Measurements from ENCODE around the gene PCCA. TPM values are rescaled to one million over a fixed set of nuclear protein-coding genes. Genes with fewer than 3 reads are reported as not detected.
"Not testable (repeated sequence)": the region's sequence is repeated elsewhere in the genome, so short reads cannot be mapped to it uniquely, and the experiment has no call there.

PCCA gene
- total RNA-seq, 1 donor from 2014 or later, result 15.7 TPM

DNA sequence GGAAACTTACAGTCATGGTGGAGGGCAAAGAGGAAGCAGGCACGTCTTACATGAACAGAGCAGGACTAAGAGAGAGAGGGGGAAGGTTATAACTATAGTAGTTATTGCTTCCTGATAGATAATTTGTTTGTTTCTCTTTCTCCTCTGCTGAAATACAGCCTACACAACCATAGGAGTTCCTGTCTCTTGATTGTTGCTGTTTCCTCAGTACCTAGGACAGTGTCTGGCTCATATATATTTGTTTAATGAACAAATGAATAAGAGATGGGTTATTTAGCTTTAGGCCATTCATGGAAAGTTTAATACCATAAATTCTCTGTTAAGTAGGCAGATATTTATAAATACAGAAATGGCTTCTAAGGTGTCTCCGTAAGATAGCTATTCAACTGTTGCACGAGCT is 95.2 kb downstream of the PCCA start:
- intact Hi-C loops (cut with micrococcal nuclease), result no loop called here

DNA sequence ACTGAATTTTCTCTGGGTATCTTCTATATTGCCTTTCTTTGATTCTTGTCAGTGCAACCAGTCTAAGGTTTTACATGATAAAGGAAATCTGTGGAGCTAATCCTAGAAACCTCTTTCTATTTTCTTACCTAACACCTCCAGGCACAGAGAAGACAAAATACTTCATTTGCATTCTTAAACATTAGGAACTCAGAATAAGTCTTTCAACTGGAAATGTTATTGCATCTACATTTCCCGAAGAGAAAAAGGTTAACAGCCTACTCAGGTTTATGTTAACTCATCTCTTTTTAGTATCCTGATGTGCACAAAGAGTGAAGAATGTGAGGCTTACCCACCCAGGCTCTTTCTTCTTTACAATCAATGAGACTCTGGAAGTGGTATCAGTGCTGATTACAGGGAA is 106.7 kb downstream of the PCCA start:
- intact Hi-C loops (cut with micrococcal nuclease), result no loop called here

DNA sequence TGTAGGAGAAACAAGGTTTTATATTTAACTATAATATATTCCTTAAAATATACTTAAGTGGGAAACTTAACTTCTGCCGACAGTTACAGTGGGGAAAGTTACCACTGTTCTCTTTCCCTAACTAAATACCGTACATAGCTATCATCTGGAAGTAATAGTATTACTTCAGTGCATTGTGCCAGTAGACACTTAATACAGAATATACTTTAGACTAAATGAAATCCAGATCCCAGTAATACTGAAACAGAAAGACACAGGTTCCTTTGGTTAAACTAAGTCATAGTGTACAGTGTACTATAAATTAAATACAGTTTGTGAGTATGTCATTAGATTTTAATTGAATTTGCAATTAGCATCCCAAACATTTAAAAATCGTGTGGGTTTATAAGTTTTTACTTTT is 107.5 kb downstream of the PCCA start:
- intact Hi-C loops (cut with micrococcal nuclease), result no loop called here

DNA sequence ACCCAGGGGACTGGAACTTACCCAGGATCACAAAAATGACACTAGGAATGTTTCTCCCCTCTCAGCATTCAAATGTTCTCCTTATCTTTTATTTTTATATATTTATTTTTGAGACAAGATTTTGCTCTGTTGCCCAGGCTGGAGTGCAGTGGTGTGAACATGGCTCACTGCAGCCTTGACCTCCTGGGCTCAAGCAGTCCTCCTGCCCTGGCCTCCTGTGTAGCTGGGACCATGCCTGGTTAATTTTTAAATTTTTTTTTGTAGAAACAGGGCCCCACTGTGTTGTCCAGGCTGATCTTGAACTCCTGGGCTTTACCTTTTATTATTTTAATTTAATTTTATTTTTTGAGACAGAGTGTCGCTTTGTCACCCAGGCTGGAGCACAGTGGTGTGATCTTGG is 108.2 kb downstream of the PCCA start:
- intact Hi-C loops (cut with micrococcal nuclease), result no loop called here

DNA sequence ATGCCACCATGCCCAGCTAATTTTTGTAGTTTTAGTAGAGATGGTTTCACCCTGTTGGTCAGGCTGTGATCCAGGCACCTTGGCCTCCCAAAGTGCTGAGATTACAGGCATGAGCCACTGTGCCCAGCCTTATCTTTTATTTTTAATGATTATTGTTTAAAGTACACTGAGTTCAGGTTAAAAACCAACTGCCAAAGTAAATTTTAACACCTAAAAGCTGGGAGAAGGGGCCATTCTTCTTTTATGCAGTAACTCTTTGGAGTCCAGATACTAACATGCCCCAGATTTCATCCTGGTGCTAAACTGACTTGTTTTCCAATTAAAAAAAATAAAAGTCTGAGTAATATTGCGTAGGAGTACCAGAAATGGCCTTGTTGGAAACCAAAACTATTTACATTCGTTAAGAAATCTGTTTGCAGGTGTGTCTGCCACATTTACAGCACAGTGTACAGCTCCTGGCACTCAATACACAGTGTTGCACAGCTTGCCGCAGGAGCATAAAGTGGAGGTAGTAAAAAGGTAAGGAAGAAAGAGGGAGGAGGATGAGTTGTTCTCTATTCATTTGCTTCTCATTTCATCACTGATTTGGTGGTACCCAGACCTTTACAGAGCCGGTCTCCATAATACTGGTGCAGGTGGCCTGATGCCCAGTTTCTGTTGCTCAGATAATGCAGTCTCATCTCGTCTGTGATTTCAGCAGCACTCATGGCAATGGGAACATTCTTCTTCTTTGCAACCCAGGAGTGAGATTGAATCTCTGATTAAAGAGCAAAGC is 108.9 kb downstream of the PCCA start:
- intact Hi-C loops (cut with micrococcal nuclease), result no loop called here

DNA sequence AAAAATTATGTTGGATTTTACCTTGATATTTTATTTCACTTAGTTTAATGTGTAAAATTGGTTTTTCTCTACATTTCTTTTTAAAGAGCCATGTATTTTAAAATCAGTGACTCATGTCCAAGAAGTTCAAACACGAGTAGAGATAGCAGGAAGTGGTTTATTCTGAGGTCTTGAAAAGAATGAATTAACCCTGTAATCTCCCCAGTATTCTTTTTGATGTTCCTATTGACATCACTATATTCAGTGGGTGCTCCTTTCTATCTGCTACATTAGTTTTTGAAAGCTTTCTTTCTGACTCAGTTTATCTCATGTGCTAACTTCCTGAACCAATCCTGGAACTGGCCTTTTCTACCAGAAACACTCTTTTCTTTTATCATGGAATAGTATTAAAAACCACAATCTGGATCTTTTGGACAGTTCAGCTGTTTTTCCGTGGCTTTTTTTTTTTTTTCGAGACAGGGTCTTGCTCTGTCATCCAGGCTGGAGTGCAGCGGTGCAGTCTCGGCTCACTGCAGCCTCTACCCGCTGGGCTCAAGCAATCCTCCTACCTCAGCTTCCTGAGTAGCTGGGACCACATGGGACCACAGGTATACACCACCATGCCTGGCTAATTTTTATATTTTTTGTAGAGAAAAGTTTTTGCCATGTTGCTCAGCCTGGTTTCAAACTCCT is 114.9 kb downstream of the PCCA start:
- intact Hi-C loops (cut with micrococcal nuclease), result loop anchor here (1.0 to 10.0 kb wide), 3 partner anchors 115 to 471 kb away; partner anchors contain the start of genes PCCA and TMTC4

DNA sequence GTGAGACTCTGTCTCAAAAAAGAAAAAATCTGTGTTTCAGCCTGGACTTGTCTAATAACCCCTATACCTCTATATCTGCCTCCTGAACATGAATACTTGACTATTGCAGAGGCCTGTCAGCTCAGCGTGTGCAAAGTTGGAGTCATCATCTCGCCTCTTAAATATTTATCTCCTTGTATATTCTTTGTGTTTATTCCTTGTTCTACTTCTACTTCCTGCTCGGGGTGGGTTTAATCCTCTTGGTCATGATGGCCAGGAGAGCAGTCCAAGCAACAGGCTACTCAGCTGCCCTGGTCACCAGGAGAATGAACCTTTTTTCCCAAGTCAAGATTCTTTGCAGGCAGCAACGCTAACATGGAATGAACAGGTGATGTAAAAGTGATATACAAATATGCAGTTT is 119.1 kb downstream of the PCCA start:
- intact Hi-C loops (cut with micrococcal nuclease), result loop anchor here (10.0 kb wide), 1 partner anchor 467 kb away; the partner anchor contains the start of gene TMTC4

DNA sequence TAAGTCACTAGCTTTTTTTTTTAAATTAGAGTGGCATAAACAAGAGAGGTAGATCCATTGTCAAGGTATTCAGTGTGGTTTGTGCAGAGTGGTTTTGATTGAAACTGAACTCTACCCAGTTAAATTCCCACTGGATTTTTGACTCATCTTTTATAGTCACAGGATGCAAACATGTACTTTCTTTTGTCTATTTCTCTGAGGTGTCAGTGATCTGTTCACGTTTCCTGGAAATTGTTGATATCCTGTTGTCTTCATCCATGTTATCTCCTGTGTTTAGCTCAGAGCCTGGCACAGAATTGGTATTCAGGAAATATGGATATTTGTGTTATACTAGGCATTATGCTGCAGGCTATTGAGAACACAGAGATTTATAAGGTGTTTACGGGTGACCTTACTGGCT is 119.7 kb downstream of the PCCA start:
- intact Hi-C loops (cut with micrococcal nuclease), result loop anchor here (10.0 kb wide), 1 partner anchor 466 kb away; the partner anchor contains the start of gene TMTC4

DNA sequence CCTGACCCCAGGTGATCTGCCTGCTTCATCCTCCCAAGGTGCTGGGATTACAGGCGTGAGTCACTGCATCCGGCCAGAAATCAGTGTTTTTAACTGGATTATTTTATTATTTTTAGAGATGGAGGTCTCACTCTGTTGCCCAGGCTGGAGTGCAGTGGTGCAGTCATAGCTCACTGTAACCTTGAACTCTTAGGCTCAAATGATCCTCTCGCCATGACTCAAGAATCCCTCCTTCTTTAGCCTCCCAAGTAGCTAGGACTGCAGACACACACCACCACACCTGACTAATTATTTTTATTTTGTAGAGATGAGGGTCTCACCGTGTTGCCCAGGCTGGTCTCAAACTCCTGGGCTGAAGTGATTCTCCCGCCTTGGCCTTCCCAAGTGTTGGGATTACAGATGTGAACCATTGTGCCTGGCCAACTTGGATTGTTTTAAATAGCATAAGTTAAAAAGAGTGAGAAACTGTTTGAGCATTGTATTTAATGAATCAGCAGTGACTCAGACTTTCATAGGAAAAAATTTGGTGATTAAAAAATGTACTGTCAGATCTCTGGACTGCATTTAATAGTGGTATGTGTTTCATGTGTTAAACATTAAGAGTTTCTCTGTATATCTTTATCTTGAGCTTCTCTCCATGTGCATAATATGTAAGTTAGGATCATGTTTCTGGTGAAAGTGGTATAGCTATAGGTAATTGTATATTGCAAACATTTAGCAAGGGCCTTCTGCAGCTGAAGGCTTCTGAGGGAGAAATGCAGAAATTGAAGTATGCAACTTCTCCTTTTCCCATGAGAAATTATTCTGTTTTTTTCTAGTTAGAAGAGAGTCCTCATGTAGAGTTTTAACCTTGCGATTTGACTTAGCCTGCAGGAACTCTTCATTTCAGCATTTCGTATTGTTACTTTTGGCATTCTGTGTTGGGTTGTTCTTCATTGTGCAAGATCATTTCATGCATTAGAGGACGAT is 121.2 kb downstream of the PCCA start:
- intact Hi-C loops (cut with micrococcal nuclease), result loop anchor here (10.0 kb wide), 1 partner anchor 465 kb away; the partner anchor contains the start of gene TMTC4

DNA sequence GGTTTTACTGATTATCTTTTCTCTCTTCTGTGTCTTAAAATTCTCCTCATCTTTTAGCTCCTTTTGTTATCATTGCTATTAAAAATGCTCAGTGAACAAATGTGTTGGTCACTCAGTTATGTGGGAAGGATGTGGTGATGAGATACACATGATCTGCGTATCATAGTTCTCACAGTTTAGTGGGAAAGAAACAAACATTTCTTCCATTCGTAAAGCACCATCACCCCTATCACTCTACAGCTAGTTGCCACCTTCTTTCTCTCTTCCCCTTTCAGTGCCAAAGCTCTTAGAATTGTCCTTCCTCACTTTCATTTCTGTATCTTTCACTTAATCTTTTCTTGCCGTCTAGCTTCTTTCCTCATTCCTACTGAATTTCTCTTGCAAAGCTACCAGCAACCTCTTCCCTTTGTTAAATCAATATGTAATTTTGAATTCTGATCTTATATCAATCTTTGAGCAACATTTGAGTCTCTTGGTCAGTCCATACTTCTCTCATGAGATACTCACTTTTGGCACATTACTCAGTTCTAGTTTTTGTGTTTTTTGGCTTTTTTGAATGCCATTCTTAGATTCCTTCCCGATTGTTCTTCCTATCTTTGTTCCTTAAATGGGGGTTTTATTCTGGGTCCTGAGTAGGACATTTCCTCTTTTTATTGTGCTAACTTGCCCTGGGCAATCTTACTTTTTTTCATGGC is 122.3 kb downstream of the PCCA start:
- intact Hi-C loops (cut with micrococcal nuclease), result no loop called here

DNA sequence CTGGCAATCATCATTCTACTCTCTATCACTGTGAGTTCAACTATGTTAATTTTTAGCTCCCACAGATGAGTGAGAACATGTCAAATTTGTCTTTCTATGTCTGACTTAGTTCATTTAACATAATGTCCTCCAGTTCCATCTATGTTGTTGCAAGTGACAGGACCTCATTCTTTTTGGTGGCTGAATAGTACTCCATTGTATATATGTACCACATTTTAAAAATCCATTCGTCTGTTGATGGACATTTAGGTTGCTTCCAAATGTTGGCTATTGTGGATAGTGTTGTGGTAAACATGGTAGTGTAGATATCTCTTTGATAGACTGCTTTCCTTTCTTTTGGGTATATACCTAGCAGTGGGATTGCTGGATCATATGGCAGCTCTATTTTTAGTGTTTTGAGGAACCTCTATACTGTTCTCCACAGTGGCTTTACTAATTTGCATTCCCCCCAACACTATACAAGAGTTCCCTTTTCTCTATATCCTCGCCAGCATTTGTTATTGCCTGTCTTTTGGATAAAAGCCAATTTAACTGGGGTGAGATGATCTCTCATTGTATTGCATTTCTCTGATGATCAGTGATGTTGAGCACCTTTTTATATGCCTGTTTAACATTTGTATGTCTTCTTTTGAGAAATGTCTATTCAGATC is 124.1 kb downstream of the PCCA start:
- intact Hi-C loops (cut with micrococcal nuclease), result no loop called here

DNA sequence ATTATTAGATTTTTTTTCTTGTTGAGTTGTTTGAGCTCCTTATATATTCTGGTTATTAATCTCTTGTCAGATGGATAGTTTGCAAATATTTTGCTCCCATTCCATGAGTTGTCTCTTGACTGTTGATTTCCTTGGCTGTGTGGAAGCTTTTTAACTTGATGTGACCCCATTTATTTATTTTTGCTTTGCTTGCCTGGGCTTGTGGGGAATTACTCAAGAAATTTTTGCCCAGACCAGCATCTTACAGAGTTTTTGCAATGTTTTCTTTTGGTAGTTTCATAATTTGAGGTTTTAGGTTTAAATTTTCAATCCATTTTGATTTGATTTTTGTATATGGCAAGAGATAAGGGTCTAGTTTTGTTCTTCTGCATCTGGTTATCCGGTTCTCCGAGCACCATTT is 124.7 kb downstream of the PCCA start:
- intact Hi-C loops (cut with micrococcal nuclease), result no loop called here

DNA sequence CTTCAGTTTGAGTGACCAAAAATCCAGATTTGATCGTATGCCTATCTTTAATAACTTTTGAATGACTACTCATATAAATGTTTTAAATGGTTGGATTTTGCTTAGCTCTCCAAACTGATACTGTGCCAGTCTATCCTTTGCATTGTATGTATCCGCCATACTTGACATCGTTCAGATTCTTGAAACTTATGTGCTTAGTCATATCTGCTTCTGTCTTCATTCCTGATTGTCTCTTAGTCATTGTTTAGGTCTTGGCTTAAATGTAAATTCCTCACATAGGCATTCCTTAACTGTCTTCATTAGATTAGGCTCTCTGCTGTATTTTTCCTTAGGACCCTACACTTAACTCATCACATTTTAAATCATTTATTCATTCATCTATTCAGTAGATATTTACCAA is 126.0 kb downstream of the PCCA start:
- intact Hi-C loops (cut with micrococcal nuclease), result no loop called here

DNA sequence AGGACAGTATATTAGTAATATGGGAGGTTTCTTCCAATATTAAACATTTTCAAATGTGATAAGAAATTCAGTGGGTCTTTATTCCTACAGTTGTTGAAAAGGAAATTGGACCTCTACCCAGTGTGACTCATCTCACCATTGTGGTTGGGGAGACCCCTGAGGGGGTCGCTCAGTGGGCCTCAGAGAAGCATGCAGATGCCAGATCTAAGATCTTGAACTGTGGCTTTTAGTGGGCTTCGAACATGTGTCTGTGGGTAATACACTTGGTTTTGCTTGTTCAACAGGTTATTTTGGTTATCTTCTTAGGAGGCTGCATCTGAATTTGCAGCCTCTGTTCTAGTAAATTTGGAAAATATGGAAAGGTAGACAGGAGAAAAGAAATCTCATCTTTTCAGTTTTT is 132.3 kb downstream of the PCCA start:
- intact Hi-C loops (cut with micrococcal nuclease), result no loop called here

DNA sequence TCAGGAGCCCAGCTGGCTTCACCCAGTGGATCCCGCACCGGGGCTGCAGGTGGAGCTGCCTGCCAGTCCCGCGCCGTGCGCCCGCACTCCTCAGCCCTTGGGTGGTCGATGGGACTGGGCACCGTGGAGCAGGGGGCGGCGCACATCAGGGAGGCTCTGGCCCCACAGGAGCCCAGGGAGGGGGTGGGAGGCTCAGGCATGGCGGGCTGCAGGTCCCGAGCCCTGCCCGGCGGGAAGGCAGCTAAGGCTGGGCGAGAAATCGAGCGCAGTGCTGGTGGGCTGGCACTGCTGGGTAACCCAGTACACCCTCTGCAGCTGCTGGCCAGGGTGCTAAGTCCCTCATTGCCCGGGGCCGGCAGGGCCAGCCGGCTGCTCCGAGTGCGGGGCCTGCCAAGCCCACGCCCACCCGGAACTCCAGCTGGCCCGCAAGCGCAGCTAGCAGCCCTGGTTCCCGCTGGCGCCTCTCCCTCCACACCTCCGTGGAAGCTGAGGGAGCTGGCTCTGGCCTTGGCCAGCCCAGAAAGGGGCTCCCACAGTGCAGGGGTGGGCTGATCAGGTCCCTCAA is 135.2 kb downstream of the PCCA start:
- intact Hi-C loops (cut with micrococcal nuclease), result not testable (repeated sequence)

DNA sequence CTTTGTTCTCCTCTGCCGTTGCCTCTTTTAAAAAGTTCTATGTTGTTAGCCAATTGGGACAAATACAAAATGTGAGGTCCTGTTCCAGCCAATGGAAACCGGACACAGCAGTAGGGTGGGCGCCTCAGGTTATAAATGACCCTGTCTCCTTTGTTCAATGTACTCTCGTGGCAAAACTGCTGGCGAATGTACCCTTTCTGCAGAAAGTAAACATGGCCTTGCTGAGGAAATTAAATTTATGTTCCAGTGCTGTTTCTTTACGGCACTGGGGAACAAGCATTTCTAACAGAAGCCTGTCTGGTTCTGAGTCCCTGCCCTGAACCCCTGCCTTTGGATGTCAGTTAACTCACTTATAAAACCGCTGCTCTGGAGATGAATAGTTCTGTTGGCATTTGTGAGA is 140.7 kb downstream of the PCCA start:
- intact Hi-C loops (cut with micrococcal nuclease), result no loop called here

DNA sequence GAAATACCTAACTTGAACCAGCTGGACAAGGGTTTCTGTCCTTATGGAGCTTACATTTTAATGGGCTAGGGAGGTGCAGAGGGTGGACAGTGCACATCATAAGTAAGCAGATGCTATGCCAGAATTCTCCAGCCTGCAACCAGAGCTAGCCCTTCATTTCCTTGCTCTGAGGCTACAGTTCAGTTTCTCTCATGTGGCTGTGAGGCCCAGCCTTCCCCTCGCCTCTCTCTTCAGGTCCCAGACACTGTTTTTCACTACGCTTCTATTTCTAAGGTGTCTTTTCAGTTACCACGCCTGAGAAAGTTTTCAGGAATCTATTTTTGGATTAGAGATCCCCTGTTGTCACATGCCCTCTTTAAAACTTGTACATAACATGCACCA is 141.9 kb downstream of the PCCA start:
- intact Hi-C loops (cut with micrococcal nuclease), result no loop called here

DNA sequence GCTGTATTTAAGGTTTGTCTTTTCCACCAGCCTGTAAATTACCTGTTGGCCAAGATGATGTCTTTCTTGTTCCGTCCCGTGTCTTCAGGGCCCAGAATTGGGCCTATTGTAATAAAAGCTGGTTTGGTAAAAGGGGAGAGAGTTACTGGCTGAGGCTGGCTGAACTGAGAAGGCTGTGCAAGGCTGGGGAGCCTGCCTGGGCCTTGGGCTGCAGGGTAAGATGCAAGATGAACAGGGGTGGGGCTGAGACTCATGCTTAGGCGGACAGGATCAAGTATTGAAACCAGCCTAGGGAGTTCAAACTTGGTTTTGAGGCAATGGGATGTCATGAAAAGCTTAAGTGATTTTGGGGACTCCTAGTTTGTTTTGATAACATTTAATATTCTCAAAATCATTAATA is 142.3 kb downstream of the PCCA start:
- intact Hi-C loops (cut with micrococcal nuclease), result no loop called here

DNA sequence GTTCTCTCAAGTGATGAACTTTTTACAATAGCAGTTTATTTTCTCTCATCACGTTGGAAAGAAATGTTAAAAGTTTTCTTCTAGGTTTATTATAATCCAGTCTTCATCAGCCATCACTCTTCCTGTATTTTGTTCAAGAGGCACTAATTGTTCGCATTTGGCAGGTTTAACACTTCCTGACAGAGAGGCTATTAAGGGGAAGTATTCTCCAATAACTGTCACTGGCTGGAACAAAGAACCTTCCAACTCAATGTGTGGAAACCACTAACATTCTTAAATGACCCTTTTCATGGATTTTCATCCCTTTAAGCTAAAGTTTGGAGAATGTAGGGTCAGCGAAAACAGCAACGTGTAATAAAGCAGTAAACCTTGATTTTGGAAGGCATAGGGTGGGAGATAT is 145.1 kb downstream of the PCCA start:
- intact Hi-C loops (cut with micrococcal nuclease), result loop anchor here (2.0 kb wide), 4 partner anchors 145 to 797 kb away; partner anchors contain the start of gene PCCA
